HepG2 (cell line): ENCODE data around the gene TOGARAM1. TPM values are rescaled to one million over a fixed set of nuclear protein-coding genes. Genes with fewer than 3 reads are reported as not detected.

Experiments used
- ATAC-seq: fragments of 200-7000 bp; cut with Tn5 transposase; 3 replicates; pipeline ENCODE4 v1.9.1; 2020; ENCODE audit warnings: mild to moderate bottlenecking, moderate library complexity
- BruUV-seq: library from RNA; stranded (reverse); fragments of 400-500 nt; replicated peaks from 2 replicates; lab custom pipeline; 2021; lab: Mats Ljungman, UMichigan
- CTCF ChIA-PET: fragments of 300-600 bp; formaldehyde crosslinking; extraction: SDS; loops from one replicate; lab custom pipeline; 2021; ENCODE audit warnings: low total read pairs, inconsistent platforms, low intra/inter-chr PET ratio; lab: Yijun Ruan, JAX
- POLR2A ChIA-PET: fragments of 350-600 bp; sonication (Branson Sonifier 250); formaldehyde crosslinking; loops from one replicate; lab custom pipeline; 2020; ENCODE audit warnings: antibody characterized with exemption, inconsistent platforms; lab: Yijun Ruan, JAX
- DNase-seq: peaks from one replicate; pipeline ENCODE4 v3.0.0-alpha.2; 2015; ENCODE audit warnings: low spot score
- FAIRE-seq: peaks from 3 replicates; lab custom pipeline; 2011; peaks lifted over from hg19 to GRCh38; lab: Jason Lieb, UNC
- H2AFZ ChIP-seq: one replicate; pipeline ENCODE4 v1.6.1; 2011; ENCODE audit warnings: low read length, inconsistent platforms
- H3K27ac ChIP-seq: fragments of 300-600 bp; 3 replicates; pipeline ENCODE4 v1.8.0; 2011; ENCODE audit warnings: mixed run types, mild to moderate bottlenecking, mixed read lengths, low read length, inconsistent platforms; ENCODE audit not compliant: insufficient read depth; ENCODE audit errors: extremely low read length
- H3K27me3 ChIP-seq, 2 experiments: fragments of 200-600 bp in 1 of 2; 2 replicates in 1 of 2; 3 replicates in 1 of 2; pipeline versions ENCODE4 v1.6.0 to v1.8.0; 2011; ENCODE audit warnings: low read length in 2 of 2, mild to moderate bottlenecking in 2 of 2, moderate library complexity in 2 of 2, inconsistent platforms in 1 of 2; ENCODE audit not compliant: insufficient read depth in 2 of 2, control insufficient read depth in 1 of 2
- H3K36me3 ChIP-seq, 2 experiments: fragments of 200-600 bp in 1 of 2; replicated peaks in 1 of 2; 2 replicates in 1 of 2; 3 replicates in 1 of 2; pipeline versions ENCODE4 v1.5.1 to v1.8.0; 2011; ENCODE audit warnings: low read length in 2 of 2, inconsistent platforms in 1 of 2; ENCODE audit not compliant: insufficient read depth in 2 of 2, control insufficient read depth in 1 of 2
- H3K4me1 ChIP-seq: 2 replicates; pipeline ENCODE4 v1.5.1; 2012; ENCODE audit warnings: low read length, inconsistent platforms; ENCODE audit not compliant: insufficient read depth
- H3K4me2 ChIP-seq: 2 replicates; pipeline ENCODE4 v1.6.0; 2011; ENCODE audit warnings: low read depth, low read length, inconsistent platforms
- H3K4me3 ChIP-seq, 3 experiments: fragments of 200-600 bp in 1 of 3; sonication (generic), shearing (Covaris generic) in 1 of 3; replicated peaks in 1 of 3; 2 replicates each; pipeline ENCODE4 v1.5.1; 2011 to 2016; ENCODE audit warnings: low read length in 3 of 3, inconsistent platforms in 2 of 3, low read depth in 2 of 3, mild to moderate bottlenecking in 2 of 3, control low read depth in 1 of 3, mixed read lengths in 1 of 3; ENCODE audit not compliant: insufficient read depth in 1 of 3
- H3K79me2 ChIP-seq: one replicate; pipeline ENCODE4 v1.6.1; 2011; ENCODE audit warnings: low read length, inconsistent platforms; ENCODE audit not compliant: insufficient read depth
- H3K9ac ChIP-seq: 2 replicates; pipeline ENCODE4 v1.6.0; 2011; ENCODE audit warnings: mild to moderate bottlenecking, low read depth, low read length, inconsistent platforms; ENCODE audit not compliant: insufficient read depth
- H3K9me3 ChIP-seq: 2 replicates; pipeline ENCODE4 v1.5.1; 2012; ENCODE audit warnings: mild to moderate bottlenecking, low read length
- H4K20me1 ChIP-seq: 2 replicates; pipeline ENCODE4 v1.6.0; 2011; ENCODE audit warnings: inconsistent platforms, mild to moderate bottlenecking, low read length, moderate library complexity; ENCODE audit not compliant: insufficient read depth
- MED1 ChIP-seq: sonication (generic); formaldehyde crosslinking; IDR thresholded peaks from 2 replicates; pipeline ENCODE4 v1.4.0; 2020; ENCODE audit warnings: missing genetic modification reagents
- SIN3A ChIP-seq: IDR thresholded peaks from 2 replicates; pipeline ENCODE4 v1.6.1; 2011; ENCODE audit warnings: low read depth, mild to moderate bottlenecking, control low read depth, low read length, borderline replicate concordance
- ZFP90 ChIP-seq: sonication (generic); formaldehyde crosslinking; IDR thresholded peaks from 2 replicates; pipeline ENCODE4 v1.8.0; 2022; ENCODE audit warnings: missing genetic modification reagents, mild to moderate bottlenecking, inconsistent platforms, borderline replicate concordance
- ZNF20 ChIP-seq: sonication (generic); formaldehyde crosslinking; IDR thresholded peaks from 2 replicates; pipeline ENCODE4 v1.4.0; 2020; ENCODE audit warnings: mild to moderate bottlenecking, moderate library complexity, missing genetic modification reagents
- ZNF484 ChIP-seq: sonication (generic); formaldehyde crosslinking; IDR thresholded peaks from 2 replicates; pipeline ENCODE4 v1.5.1; 2020; ENCODE audit warnings: mild to moderate bottlenecking, low read depth, missing genetic modification reagents, borderline replicate concordance
- ZNF496 ChIP-seq: sonication (generic); formaldehyde crosslinking; IDR thresholded peaks from 2 replicates; pipeline ENCODE4 v1.8.1; 2023; ENCODE audit warnings: mild to moderate bottlenecking, moderate library complexity, missing genetic modification reagents; ENCODE audit not compliant: insufficient replicate concordance
- ZNF703 ChIP-seq: sonication (generic); formaldehyde crosslinking; IDR thresholded peaks from 2 replicates; pipeline ENCODE4 v1.5.1; 2020; ENCODE audit warnings: missing genetic modification reagents, mild to moderate bottlenecking, moderate library complexity, borderline replicate concordance
- ZNF883 ChIP-seq: sonication (generic); formaldehyde crosslinking; IDR thresholded peaks from 2 replicates; pipeline ENCODE4 v1.5.1; 2020; ENCODE audit warnings: mild to moderate bottlenecking, missing genetic modification reagents; ENCODE audit errors: not compliant biosample characterization
- WGBS: methylation state at CpG from one replicate; pipeline ENCODE4 v1.1.6; 2017; ENCODE audit warnings: low lambda C conversion rate; 5-methylcytosine and 5-hydroxymethylcytosine counted together
- in situ Hi-C: cut with HindIII; loops from 2 replicates; pipeline ENCODE4 v1.10.0; 2017; ENCODE audit warnings: low pct_unique_long_range_greater_than_20kb; ENCODE audit not compliant: extremely low pct_ligation_motif_present
- intact Hi-C: fragments of 100-400 bp; cut with micrococcal nuclease; formaldehyde crosslinking; loops from one replicate; pipeline ENCODE4 v1.10.0; 2022; ENCODE audit not compliant: unreplicated experiment
- polyA plus RNA-seq, 8 experiments: library from polyadenylated mRNA; depleted of rRNA in 3 of 8; stranded (reverse) in 7 of 8; unstranded in 1 of 8; fragments of >200 nt; fragmentation: Illumina TruSeq in 4 of 8; extraction: Trizol in 4 of 8; gene quantifications; 2 replicates each; pipeline versions ENCODE4 v1.2.1 to v1.2.3, GENCODE V29; 2011 to 2016; ENCODE audit warnings: low read depth in 4 of 8, missing spikeins in 1 of 8, mixed read lengths in 1 of 8; ENCODE audit not compliant: insufficient read depth in 1 of 8
- total RNA-seq, 5 experiments: library from RNA; depleted of rRNA; stranded (reverse); fragments of >200 nt; fragmentation: Illumina TruSeq; extraction: Trizol; gene quantifications; 2 replicates each; pipeline ENCODE4 v1.2.3, GENCODE V29; 2016; ENCODE audit warnings: low read depth in 1 of 5
- TF ChIP-seq, protein P1 (sequence below): sonication (generic); formaldehyde crosslinking; IDR thresholded peaks from 2 replicates; pipeline ENCODE4 v1.8.1; 2022; ENCODE audit warnings: low read depth, mild to moderate bottlenecking, missing genetic modification reagents
- TF ChIP-seq, protein P2 (sequence below): sonication (generic); formaldehyde crosslinking; IDR thresholded peaks from 2 replicates; pipeline ENCODE4 v1.4.0; 2020; ENCODE audit warnings: missing genetic modification reagents

Gene TOGARAM1
- total and polyA plus RNA-seq, 2 of the 13 experiments (the other 11 are each of a cell fraction or from before 2014, with no cell fraction given), result 5.6 to 9.8 TPM

DNA sequence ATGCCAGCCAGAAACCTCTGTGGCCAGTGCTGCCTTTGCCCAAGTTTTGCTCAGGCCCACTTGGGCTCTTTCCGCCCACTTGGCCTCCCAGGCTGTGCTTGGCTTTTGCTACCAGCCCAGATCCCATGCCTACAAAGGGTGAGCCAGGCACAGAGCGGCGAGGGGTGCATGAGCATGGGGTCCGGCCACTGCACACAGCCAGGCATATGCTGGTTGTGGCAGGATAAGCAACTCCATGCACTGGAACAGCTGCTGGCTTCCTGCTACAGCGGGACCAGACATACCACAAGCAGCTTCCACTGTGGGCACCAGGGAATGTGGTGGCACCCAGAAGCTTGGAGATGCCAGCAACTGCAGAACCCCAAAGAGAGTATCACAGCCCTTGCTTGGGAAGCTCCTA lies 76.3 kb downstream of the TOGARAM1 start (continued):
- TF ChIP-seq, protein P1, sequence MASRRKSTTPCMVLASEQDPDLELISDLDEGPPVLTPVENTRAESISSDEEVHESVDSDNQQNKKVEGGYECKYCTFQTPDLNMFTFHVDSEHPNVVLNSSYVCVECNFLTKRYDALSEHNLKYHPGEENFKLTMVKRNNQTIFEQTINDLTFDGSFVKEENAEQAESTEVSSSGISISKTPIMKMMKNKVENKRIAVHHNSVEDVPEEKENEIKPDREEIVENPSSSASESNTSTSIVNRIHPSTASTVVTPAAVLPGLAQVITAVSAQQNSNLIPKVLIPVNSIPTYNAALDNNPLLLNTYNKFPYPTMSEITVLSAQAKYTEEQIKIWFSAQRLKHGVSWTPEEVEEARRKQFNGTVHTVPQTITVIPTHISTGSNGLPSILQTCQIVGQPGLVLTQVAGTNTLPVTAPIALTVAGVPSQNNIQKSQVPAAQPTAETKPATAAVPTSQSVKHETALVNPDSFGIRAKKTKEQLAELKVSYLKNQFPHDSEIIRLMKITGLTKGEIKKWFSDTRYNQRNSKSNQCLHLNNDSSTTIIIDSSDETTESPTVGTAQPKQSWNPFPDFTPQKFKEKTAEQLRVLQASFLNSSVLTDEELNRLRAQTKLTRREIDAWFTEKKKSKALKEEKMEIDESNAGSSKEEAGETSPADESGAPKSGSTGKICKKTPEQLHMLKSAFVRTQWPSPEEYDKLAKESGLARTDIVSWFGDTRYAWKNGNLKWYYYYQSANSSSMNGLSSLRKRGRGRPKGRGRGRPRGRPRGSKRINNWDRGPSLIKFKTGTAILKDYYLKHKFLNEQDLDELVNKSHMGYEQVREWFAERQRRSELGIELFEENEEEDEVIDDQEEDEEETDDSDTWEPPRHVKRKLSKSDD, result no peak
- no peak for TF ChIP-seq SIN3A
- TF ChIP-seq ZNF20 (CRISPR knock-in tag), result no peak
- no peak for TF ChIP-seq ZNF484
- TF ChIP-seq ZNF703 (CRISPR knock-in tag), result no peak
- no peak for TF ChIP-seq ZNF883 (CRISPR knock-in tag)
- no peak for TF ChIP-seq ZNF496

DNA sequence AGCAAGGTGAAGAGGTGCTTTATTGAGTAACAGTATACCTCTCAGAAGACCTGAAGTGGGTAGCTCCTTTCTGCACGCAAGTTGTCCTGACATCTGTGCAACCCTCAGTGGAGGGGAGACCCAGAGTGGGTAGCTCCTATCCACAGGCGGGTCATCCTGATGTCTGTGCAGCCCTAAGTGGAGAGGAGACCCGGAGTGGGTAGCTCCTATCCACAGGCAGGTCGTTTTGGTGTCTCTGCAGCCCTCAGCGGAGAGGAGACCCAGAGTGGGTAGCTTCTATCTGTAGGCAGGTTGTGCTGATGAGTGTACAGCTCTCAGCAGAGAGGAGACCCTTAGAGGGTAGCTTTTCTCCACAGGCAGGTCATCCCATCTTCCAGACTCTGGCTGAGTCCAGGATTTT lies 76.9 kb downstream of the TOGARAM1 start:
- FAIRE-seq (no peak), DNase-seq (no peak), ATAC-seq (peak; percentile 31; the same call in 2 of the 3 replicates)
- CTCF ChIA-PET, result no interaction called here
- H3K27me3 ChIP-seq, result no peaks in the 10 kb centered on the region; a peak in 1 of 5 replicates
- intact Hi-C loops (no loop called here), in situ Hi-C loops (no loop called here)
- H3K9me3 ChIP-seq, result peaks cover 5% of the 10 kb centered on the region; the same call in 1 of the 2 replicates
- POLR2A ChIA-PET, result no interaction called here
- H3K9ac ChIP-seq, result no peak overlapping the region
- no peak overlapping the region for H3K4me2 ChIP-seq
- BruUV-seq, result no TSS peak
- no peak overlapping the region for H2AFZ ChIP-seq
- H4K20me1 ChIP-seq, result no peaks in the 10 kb centered on the region
- no peaks in the 10 kb centered on the region for H3K79me2 ChIP-seq
- no peak overlapping the region for H3K27ac ChIP-seq
- H3K36me3 ChIP-seq, result peaks cover 8 to 9% of the 10 kb centered on the region in 2 experiments; a peak in 4 of 5 replicates
- no peak overlapping the region for H3K4me3 ChIP-seq
- peaks cover 15% of the 10 kb centered on the region for H3K4me1 ChIP-seq
- TF ChIP-seq, protein P2, sequence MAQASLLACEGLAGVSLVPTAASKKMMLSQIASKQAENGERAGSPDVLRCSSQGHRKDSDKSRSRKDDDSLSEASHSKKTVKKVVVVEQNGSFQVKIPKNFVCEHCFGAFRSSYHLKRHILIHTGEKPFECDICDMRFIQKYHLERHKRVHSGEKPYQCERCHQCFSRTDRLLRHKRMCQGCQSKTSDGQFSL (CRISPR knock-in tag), result no peak
- TF ChIP-seq ZFP90 (CRISPR knock-in tag) (no peak), MED1 (CRISPR knock-in tag) (no peak)
- TF ChIP-seq, all 625 proteins: peak for 0
- WGBS, result 96% methylated on average over 3 of the region's 5 CpGs
